ENCODE data around the gene FAAH.

- TF ChIP-seq CTCF (IDR thresholded peaks at IDR 0.05): peak in 2 of 6 experiments; percentile 6 to 16
- TF ChIP-seq POLR2A (IDR thresholded peaks at IDR 0.05): no peak
Measured at GRCh38 chr1:46411601-46412341, 17.7 kb downstream of the FAAH start.

All from Peyer's patch (tissue), 4 donors.